ENCODE results near the gene PCDH9. TPM values are rescaled to one million over a fixed set of nuclear protein-coding genes. Genes with fewer than 3 reads are reported as not detected.

The PCDH9 gene
- total and polyA plus RNA-seq, 12 donors, result 2.9 to 32.0 (median 15.4) TPM

DNA sequence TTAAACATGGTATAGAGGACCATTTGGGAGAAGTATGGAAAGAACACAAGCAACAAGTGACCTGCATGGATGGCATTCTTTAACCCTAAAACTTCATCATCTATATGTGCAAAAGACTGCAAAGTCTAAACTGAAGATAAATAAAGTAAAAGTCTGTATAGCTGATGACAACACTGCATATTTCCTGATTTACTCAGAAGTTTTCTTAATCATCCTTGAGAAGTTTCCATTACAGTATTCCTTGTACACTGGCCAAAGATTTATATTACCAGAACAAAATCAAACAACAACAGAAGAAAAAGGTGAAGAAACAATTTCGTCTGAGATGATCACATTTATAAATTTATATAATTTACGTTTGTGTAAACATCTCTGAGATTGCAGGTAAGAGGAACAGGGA lies 805.7 kb downstream of the PCDH9 start:
- Histone ChIP-seq H3K36me3 (no peaks in the 10 kb centered on the region), H3K27ac (no peak overlapping the region), H3K4me1 (no peaks in the 10 kb centered on the region), H3K4me3 (no peak overlapping the region), H3K27me3 (no peaks in the 10 kb centered on the region), H3K9me3 (peaks cover 0 to 30% (median 0%) of the 10 kb centered on the region in 11 donors)
- DNase-seq (no peak), ATAC-seq (no peak)
- intact Hi-C loops (cut with DNase I), result no loop called here
- TF ChIP-seq, protein P1, sequence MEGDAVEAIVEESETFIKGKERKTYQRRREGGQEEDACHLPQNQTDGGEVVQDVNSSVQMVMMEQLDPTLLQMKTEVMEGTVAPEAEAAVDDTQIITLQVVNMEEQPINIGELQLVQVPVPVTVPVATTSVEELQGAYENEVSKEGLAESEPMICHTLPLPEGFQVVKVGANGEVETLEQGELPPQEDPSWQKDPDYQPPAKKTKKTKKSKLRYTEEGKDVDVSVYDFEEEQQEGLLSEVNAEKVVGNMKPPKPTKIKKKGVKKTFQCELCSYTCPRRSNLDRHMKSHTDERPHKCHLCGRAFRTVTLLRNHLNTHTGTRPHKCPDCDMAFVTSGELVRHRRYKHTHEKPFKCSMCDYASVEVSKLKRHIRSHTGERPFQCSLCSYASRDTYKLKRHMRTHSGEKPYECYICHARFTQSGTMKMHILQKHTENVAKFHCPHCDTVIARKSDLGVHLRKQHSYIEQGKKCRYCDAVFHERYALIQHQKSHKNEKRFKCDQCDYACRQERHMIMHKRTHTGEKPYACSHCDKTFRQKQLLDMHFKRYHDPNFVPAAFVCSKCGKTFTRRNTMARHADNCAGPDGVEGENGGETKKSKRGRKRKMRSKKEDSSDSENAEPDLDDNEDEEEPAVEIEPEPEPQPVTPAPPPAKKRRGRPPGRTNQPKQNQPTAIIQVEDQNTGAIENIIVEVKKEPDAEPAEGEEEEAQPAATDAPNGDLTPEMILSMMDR (IDR thresholded peaks at IDR 0.05), result no peak
- WGBS, 2 donors, result 72 to 76% methylated on average over 2 of the region's 2 CpGs

DNA sequence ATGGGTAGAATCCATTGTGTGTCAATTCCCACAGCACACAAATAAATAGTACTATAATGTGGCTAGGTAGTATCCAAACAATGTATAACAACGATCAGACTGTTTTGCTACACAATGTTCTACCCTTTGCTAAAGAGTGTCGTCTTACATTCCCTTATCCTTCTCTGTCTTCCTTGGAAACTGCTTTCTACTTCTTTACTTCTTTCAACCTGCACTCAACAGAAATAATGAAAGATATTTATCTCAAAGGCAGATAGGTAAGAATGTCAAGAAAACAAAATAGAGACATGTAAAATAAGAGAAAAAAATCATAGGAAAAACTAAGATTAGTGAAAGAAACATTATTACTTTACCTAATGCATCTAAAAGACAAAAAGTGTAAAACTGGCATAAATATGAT lies 814.7 kb downstream of the PCDH9 start:
- no peak for ATAC-seq
- Histone ChIP-seq H3K9me3 (peaks cover 0 to 13% (median 0%) of the 10 kb centered on the region in 11 donors), H3K27ac (no peak overlapping the region), H3K4me1 (no peaks in the 10 kb centered on the region), H3K4me3 (no peak overlapping the region), H3K27me3 (no peaks in the 10 kb centered on the region), H3K36me3 (no peaks in the 10 kb centered on the region)
- 65 to 66% methylated on average over 2 of the region's 2 CpGs for WGBS, 2 donors
- TF ChIP-seq, protein P1 (IDR thresholded peaks at IDR 0.05), result no peak
- no peak for DNase-seq
- intact Hi-C loops (cut with DNase I), result no loop called here

DNA sequence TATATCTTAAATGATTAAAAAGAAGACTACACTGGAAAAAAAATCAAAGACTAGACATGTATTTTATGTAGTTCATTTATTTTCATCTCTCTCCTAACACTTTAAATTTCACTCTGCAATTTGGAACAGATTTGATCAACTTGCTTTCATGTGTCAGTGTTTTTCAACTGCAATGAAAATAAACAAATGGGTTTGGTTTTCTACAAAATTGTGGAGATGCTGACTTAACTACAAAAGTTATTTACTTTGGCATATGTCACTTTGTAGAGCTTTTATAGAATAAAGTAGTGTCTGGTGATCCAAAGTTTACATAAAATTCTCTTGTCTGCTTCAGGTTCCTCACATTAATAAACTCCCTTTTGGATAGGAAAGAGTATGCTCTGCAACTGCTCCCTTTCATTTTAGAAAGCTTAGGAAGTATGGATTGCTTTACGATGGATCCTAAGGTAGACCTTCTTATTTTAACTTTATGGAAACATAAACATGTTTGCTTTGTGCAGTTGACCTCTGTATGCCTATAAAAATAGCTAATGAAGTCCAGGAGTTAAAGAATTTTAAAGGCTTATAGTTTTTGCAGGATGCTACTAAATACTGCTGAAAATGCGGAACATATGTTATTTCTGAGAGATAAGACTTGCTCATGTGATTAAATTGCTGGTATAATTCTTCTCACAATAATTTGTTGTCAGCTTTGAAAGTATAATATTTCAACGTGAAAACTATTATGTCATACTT lies 815.9 kb downstream of the PCDH9 start:
- no peak overlapping the region for H3K27ac ChIP-seq
- intact Hi-C loops (cut with DNase I), result no loop called here

DNA sequence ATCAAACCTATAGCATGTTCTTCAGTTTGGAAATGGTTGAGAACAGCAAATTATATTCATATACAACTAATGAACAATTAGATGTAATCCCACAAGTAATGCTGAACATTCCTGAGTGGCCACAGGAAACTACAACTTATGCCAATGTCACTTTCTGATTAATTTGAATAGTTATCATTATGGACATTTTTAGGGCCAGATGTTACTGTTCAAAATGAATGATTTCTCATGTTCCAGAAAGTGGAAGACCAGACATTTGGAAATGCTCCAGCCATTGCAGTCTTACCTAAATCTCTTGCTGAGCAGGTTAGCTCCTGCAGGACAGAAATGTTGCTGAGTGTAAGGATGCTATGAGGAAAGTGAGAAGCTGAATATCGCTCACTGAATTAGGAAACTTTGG lies 819.8 kb downstream of the PCDH9 start:
- Histone ChIP-seq H3K4me3 (no peak overlapping the region), H3K4me1 (peaks cover 0 to 9% (median 0%) of the 10 kb centered on the region in 9 donors), H3K27me3 (no peaks in the 10 kb centered on the region), H3K27ac (no peak overlapping the region), H3K36me3 (no peaks in the 10 kb centered on the region), H3K9me3 (no peaks in the 10 kb centered on the region)
- 93 to 97% methylated on average over 1 of the region's 1 CpG for WGBS, 2 donors
- DNase-seq (no peak), ATAC-seq (no peak)
- TF ChIP-seq, protein P1 (IDR thresholded peaks at IDR 0.05), result no peak
- intact Hi-C loops (cut with DNase I), result no loop called here

More for the DNA sequence above, 815.9 kb downstream of the PCDH9 start:
- no peaks in the 10 kb centered on the region for H3K36me3 ChIP-seq
- DNase-seq, result no peak
- 59 to 66% methylated on average over 3 of the region's 3 CpGs for WGBS, 2 donors
- H3K4me3 ChIP-seq, result no peak overlapping the region
- ATAC-seq, result no peak
- no peaks in the 10 kb centered on the region for H3K4me1 ChIP-seq
- H3K27me3 ChIP-seq, result no peaks in the 10 kb centered on the region
- TF ChIP-seq, protein P1 (IDR thresholded peaks at IDR 0.05), result no peak
- H3K9me3 ChIP-seq, result peaks cover 0 to 2% (median 0%) of the 10 kb centered on the region in 11 donors
